Hepatocyte (in vitro differentiated cells): ENCODE results near the gene ASPM.

Source experiments
- EZH2 ChIP-seq: fragments of 200-600 bp; sonication (generic); IDR thresholded peaks from 2 replicates; pipeline ENCODE4 v1.6.1; 2016; ENCODE audit warnings: antibody characterized with exemption, mild to moderate bottlenecking, borderline replicate concordance
- EZH2phosphoT487 ChIP-seq: fragments of 200-600 bp; sonication (generic); IDR thresholded peaks from one replicate; pipeline ENCODE4 v1.6.1; 2018; ENCODE audit warnings: antibody characterized with exemption, mild to moderate bottlenecking, low read depth, moderate library complexity; ENCODE audit not compliant: unreplicated experiment, severe bottlenecking
- TF ChIP-seq, protein P1 (sequence below): fragments of 200-600 bp; sonication (generic); IDR thresholded peaks from 2 replicates; pipeline ENCODE4 v1.5.1; 2016; ENCODE audit warnings: antibody characterized with exemption, mild to moderate bottlenecking; ENCODE audit not compliant: poor library complexity

DNA sequence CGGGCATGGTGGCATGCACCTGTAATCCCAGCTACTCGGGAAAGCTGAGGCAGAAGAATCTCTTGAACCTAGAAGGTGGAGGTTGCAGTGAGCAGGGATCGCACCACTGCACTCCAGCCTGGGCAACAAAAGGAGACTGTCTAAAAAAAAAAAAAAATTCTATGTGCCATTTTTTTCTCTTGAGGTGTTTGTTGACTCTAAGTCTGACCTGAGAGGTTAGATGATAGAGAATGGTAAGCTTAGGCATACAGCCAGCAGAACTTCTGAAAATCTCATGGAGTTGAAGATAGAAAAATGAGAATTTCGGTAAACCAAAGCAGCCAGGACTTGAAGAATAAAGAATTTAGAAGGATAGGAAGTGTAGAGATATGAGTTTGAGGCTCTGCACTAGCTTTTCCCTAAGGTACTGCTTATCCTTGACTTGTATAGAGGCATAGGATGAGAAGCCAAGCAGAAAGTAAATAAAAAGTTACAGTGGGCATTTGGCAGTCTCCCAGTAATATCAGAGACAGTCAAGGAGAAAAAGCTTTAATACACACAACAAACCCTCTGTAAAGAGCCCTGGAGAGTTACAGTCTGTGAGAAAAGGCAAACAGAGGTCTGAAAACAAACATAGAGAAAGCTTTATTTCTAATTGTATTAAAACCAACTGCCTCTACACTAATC, 103.7 kb downstream of the ASPM start:
- TF ChIP-seq, protein P1, sequence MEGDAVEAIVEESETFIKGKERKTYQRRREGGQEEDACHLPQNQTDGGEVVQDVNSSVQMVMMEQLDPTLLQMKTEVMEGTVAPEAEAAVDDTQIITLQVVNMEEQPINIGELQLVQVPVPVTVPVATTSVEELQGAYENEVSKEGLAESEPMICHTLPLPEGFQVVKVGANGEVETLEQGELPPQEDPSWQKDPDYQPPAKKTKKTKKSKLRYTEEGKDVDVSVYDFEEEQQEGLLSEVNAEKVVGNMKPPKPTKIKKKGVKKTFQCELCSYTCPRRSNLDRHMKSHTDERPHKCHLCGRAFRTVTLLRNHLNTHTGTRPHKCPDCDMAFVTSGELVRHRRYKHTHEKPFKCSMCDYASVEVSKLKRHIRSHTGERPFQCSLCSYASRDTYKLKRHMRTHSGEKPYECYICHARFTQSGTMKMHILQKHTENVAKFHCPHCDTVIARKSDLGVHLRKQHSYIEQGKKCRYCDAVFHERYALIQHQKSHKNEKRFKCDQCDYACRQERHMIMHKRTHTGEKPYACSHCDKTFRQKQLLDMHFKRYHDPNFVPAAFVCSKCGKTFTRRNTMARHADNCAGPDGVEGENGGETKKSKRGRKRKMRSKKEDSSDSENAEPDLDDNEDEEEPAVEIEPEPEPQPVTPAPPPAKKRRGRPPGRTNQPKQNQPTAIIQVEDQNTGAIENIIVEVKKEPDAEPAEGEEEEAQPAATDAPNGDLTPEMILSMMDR: no peak
- TF ChIP-seq EZH2: no peak
- no peak for TF ChIP-seq EZH2phosphoT487
